ENCODE results near the gene FOCAD. TPM values are rescaled to one million over a fixed set of nuclear protein-coding genes. Genes with fewer than 3 reads are reported as not detected.
A peak's percentile ranks its signal among the peaks of the same experiment; 100 is the strongest.

Gene FOCAD
- total and polyA plus RNA-seq, 2 donors (not counting 1 experiment from before 2014, with no cell fraction given) = 40.3 to 145 TPM

DNA sequence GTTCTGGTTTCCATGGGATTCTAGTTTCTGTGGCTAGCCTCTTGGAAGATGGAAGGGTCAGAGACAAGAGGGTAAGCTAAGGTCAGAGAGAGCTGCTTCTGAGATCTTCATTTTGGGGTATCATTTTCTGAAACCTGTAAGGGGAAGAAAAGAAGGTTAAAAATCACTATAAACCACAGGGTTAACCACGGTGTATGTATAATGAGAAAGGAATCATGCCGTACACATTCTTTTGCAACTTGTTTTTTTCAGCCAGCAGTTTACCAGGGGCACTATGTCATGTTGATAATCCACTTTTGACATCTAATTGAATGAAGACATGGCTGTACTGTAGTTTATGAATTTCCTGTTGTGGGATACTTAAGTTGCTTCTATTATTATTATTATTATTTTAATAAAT is 164.4 kb downstream of the FOCAD start:
- Histone ChIP-seq H3K27me3 (ENCODE audit: control insufficient read depth, insufficient read depth, low read length) (no peaks in the 10 kb centered on the region), H3K36me3 (ENCODE audit: control insufficient read depth, insufficient read depth, low read length) (no peaks in the 10 kb centered on the region), H3K4me1 (ENCODE audit: control insufficient read depth, extremely low read depth, insufficient read depth, low read length) (no peaks in the 10 kb centered on the region), H3K4me2 (ENCODE audit: extremely low read depth, insufficient read depth, low read length) (no peak overlapping the region), H4K20me1 (ENCODE audit: control insufficient read depth, extremely low read depth, insufficient read depth, low read length) (no peaks in the 10 kb centered on the region), H3K9me3 (ENCODE audit: control insufficient read depth, insufficient read depth, low read depth, low read length) (no peaks in the 10 kb centered on the region), H3K9ac (ENCODE audit: insufficient read depth, low read length) (no peak overlapping the region), H3K27ac (ENCODE audit: insufficient read depth, low read length) (no peak overlapping the region), H3K4me3 (replicated peaks in 1 of 4; ENCODE audit: control extremely low read depth in 1 of 4, insufficient read depth in 1 of 4, low read depth in 3 of 4, low read length in 4 of 4) (no peak overlapping the region), H3K79me2 (ENCODE audit: control insufficient read depth, insufficient read depth, low read length) (no peaks in the 10 kb centered on the region), H2AFZ (ENCODE audit: low read length) (no peak overlapping the region)
- peak; percentile 9 to 64 for DNase-seq (ENCODE audit: low read depth in 2 of 2)
- no peak for TF ChIP-seq EZH2 (IDR thresholded peaks at IDR 0.05; ENCODE audit: low read length, missing control alignments)
- TF ChIP-seq, protein P1, sequence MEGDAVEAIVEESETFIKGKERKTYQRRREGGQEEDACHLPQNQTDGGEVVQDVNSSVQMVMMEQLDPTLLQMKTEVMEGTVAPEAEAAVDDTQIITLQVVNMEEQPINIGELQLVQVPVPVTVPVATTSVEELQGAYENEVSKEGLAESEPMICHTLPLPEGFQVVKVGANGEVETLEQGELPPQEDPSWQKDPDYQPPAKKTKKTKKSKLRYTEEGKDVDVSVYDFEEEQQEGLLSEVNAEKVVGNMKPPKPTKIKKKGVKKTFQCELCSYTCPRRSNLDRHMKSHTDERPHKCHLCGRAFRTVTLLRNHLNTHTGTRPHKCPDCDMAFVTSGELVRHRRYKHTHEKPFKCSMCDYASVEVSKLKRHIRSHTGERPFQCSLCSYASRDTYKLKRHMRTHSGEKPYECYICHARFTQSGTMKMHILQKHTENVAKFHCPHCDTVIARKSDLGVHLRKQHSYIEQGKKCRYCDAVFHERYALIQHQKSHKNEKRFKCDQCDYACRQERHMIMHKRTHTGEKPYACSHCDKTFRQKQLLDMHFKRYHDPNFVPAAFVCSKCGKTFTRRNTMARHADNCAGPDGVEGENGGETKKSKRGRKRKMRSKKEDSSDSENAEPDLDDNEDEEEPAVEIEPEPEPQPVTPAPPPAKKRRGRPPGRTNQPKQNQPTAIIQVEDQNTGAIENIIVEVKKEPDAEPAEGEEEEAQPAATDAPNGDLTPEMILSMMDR (conservative IDR thresholded peaks at IDR 0.05 in 1 of 2, IDR thresholded peaks at IDR 0.05 in 1 of 2; ENCODE audit: low read depth in 1 of 2, low read length in 2 of 2) = no peak

DNA sequence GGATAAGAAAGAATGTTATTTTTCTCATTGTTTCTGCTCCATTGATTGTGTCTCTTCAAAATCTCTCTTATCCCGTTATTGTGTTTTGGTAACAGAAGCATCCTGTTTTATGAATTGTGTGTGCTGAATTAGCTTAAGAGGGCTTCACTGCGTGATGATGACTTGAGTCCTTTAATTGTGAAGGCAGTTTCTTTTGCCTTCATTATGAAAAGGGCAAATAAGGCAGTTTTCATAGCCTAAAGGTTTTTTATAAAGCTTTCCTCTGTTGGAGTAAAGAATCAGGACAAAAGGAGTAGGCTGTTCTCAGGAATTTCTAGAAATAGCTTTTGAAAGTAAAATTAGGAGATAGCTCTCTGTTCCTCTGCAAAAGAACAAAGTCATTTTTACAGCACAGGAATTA is 169.8 kb downstream of the FOCAD start:
- Histone ChIP-seq H3K4me1 (ENCODE audit: control insufficient read depth, extremely low read depth, insufficient read depth, low read length) (peaks cover 2% of the 10 kb centered on the region), H3K4me2 (ENCODE audit: extremely low read depth, insufficient read depth, low read length) (no peak overlapping the region), H3K9me3 (ENCODE audit: control insufficient read depth, insufficient read depth, low read depth, low read length) (no peaks in the 10 kb centered on the region), H3K9ac (ENCODE audit: insufficient read depth, low read length) (no peak overlapping the region), H3K79me2 (ENCODE audit: control insufficient read depth, insufficient read depth, low read length) (no peaks in the 10 kb centered on the region), H3K27me3 (ENCODE audit: control insufficient read depth, insufficient read depth, low read length) (no peaks in the 10 kb centered on the region), H2AFZ (ENCODE audit: low read length) (no peak overlapping the region), H3K4me3 (replicated peaks in 1 of 4; ENCODE audit: control extremely low read depth in 1 of 4, insufficient read depth in 1 of 4, low read depth in 3 of 4, low read length in 4 of 4) (no peak overlapping the region), H4K20me1 (ENCODE audit: control insufficient read depth, extremely low read depth, insufficient read depth, low read length) (no peaks in the 10 kb centered on the region), H3K36me3 (ENCODE audit: control insufficient read depth, insufficient read depth, low read length) (no peaks in the 10 kb centered on the region), H3K27ac (ENCODE audit: insufficient read depth, low read length) (no peak overlapping the region)
- TF ChIP-seq EZH2 (IDR thresholded peaks at IDR 0.05; ENCODE audit: low read length, missing control alignments) = no peak
- TF ChIP-seq, protein P1 (conservative IDR thresholded peaks at IDR 0.05 in 1 of 2, IDR thresholded peaks at IDR 0.05 in 1 of 2; ENCODE audit: low read depth in 1 of 2, low read length in 2 of 2) = no peak
- DNase-seq (ENCODE audit: low read depth in 2 of 2) = no peak

DNA sequence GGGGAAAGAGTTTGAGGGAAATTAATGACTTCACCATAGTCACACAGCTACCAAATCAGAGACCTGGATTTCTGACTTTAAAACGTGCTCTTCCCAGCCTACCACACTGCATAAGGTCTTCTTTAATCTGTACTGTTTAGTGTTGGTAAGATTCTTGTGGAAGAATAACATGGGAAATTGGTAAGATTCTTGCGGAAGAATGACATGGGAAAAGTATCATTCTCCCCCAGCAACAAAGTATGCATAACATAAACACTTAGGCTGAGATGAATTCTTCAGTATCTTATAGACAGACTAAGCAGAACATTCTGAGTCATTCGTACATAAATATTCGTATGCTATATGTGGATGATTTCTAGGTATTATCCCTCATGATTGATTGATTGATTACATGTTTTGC is 170.4 kb downstream of the FOCAD start:
- no peak overlapping the region for H3K4me2 ChIP-seq (ENCODE audit: extremely low read depth, insufficient read depth, low read length)
- no peak overlapping the region for H3K27ac ChIP-seq (ENCODE audit: insufficient read depth, low read length)
- no peaks in the 10 kb centered on the region for H3K36me3 ChIP-seq (ENCODE audit: control insufficient read depth, insufficient read depth, low read length)
- H3K27me3 ChIP-seq (ENCODE audit: control insufficient read depth, insufficient read depth, low read length) = no peaks in the 10 kb centered on the region
- no peak overlapping the region for H2AFZ ChIP-seq (ENCODE audit: low read length)
- no peak overlapping the region for H3K4me3 ChIP-seq (replicated peaks in 1 of 4; ENCODE audit: control extremely low read depth in 1 of 4, insufficient read depth in 1 of 4, low read depth in 3 of 4, low read length in 4 of 4)
- no peaks in the 10 kb centered on the region for H4K20me1 ChIP-seq (ENCODE audit: control insufficient read depth, extremely low read depth, insufficient read depth, low read length)
- no peak overlapping the region for H3K9ac ChIP-seq (ENCODE audit: insufficient read depth, low read length)
- H3K4me1 ChIP-seq (ENCODE audit: control insufficient read depth, extremely low read depth, insufficient read depth, low read length) = peaks cover 2% of the 10 kb centered on the region
- no peaks in the 10 kb centered on the region for H3K9me3 ChIP-seq (ENCODE audit: control insufficient read depth, insufficient read depth, low read depth, low read length)
- no peaks in the 10 kb centered on the region for H3K79me2 ChIP-seq (ENCODE audit: control insufficient read depth, insufficient read depth, low read length)
- TF ChIP-seq EZH2 (IDR thresholded peaks at IDR 0.05; ENCODE audit: low read length, missing control alignments) = no peak
- TF ChIP-seq, protein P1 (conservative IDR thresholded peaks at IDR 0.05 in 1 of 2, IDR thresholded peaks at IDR 0.05 in 1 of 2; ENCODE audit: low read depth in 1 of 2, low read length in 2 of 2) = no peak
- DNase-seq (ENCODE audit: low read depth in 2 of 2) = peak; percentile 56 to 79

Data from fibroblast of lung (primary cell).